AG09319 (cell line): ENCODE measurements around the gene SNRNP35.
"Not testable (repeated sequence)": the region's sequence is repeated elsewhere in the genome, so short reads cannot be mapped to it uniquely, and the experiment has no call there.

ENCODE experiments used
- DNase-seq: peaks from one replicate; pipeline ENCODE4 v3.0.0-alpha.2; 2010; ENCODE audit warnings: low read depth; ENCODE audit errors: extremely low read depth
- TF ChIP-seq, protein P1 (sequence below): IDR thresholded peaks from 2 replicates; pipeline ENCODE4 v1.5.1; 2011; ENCODE audit warnings: low read depth, mild to moderate bottlenecking, inconsistent platforms, low read length, moderate library complexity

The SNRNP35 gene

DNA sequence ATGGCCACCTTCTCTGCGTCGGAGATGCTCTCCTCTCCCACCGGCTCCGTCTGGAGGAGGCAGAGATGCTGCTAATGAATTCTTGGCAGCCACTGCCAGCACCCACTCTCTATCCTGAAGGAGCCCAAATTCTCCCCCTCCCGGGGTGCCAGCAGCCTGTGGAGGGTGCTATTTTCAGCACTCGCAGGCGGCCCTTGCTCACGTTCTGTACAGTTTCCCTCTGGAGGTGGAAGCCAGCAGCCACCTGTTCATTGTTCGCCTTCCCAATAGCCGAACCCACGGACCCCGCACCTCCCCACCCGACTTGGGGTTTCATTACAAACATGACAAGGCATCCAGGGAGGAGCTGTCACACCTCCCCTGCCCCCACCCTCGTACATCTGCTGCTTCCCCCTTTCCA lies 27.8 kb downstream of the SNRNP35 start:
- no peak for DNase-seq
- TF ChIP-seq, protein P1, sequence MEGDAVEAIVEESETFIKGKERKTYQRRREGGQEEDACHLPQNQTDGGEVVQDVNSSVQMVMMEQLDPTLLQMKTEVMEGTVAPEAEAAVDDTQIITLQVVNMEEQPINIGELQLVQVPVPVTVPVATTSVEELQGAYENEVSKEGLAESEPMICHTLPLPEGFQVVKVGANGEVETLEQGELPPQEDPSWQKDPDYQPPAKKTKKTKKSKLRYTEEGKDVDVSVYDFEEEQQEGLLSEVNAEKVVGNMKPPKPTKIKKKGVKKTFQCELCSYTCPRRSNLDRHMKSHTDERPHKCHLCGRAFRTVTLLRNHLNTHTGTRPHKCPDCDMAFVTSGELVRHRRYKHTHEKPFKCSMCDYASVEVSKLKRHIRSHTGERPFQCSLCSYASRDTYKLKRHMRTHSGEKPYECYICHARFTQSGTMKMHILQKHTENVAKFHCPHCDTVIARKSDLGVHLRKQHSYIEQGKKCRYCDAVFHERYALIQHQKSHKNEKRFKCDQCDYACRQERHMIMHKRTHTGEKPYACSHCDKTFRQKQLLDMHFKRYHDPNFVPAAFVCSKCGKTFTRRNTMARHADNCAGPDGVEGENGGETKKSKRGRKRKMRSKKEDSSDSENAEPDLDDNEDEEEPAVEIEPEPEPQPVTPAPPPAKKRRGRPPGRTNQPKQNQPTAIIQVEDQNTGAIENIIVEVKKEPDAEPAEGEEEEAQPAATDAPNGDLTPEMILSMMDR = no peak

DNA sequence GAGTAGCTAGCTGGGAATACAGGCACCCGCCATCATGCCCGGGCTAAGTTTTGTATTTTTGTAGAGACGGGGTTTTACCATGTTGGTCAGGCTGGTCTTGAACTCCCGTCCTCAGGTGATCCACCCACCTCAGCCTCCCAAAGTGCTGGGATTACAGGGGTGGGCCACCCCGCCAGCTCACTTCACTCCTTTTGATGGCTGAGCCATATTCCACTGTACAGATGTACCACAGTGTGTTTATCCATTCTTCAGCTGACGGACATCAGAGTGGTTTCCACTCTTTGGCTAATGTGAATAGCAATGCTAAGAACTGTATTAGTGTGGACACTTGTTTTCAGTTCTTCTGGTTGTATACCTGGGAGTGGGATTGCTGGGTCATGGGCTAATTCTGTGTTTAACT lies 29.5 kb downstream of the SNRNP35 start:
- TF ChIP-seq, protein P1 = no peak
- no peak for DNase-seq

DNA sequence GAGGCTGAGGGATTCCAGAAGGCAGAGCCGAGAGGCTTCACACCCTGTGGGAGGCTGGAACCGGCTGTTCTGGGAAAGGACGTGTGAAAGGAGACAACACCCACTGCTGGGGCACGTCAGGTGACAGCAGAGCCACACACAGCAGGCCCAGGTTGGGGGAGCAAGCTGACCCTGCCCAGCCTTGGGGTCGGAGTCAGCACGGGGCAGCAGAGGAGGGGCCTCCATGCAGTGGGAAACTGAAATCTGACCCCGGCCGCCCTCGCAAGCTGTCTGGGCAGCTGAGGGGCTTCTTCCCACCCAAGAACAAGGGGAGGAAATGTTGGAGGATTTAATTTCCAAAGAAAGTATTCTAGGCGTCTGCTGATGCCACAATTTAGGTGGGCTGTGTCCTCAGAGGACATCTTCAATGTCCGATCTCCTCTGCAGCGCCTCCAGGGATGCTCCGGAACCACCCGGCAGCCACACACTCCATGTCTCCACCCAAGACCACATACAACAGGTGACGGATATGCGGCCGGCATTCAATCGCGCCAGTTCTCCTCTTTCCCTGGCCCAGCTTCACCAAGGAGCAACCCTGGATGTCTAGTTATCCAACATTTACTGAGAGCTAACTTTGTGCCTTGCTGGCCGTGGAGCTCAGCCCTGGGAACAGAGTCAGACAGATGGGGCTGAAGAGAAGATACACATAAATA lies 30.7 kb downstream of the SNRNP35 start:
- TF ChIP-seq, protein P1 = no peak

DNA sequence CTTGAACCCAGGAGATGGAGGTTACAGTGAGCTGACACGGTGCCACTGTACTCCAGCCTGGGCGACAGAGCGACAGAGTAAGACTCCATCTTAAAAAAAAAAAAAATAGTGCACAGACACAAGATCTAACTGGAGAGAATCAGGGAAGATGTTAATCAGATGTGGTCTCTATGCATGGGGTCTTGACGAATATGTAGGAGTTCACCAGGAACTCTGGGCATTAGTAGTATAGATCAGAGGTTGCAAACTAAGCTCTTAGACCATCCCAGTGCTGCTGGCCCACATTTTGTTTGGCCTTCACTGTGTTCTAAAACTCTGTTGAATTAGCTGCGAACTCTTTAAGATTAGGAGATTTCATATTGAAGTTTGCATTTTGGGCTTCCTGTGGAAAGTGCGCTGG lies 31.6 kb downstream of the SNRNP35 start:
- no peak for DNase-seq
- TF ChIP-seq, protein P1 = no peak

More for the DNA sequence above, 30.7 kb downstream of the SNRNP35 start:
- no peak for DNase-seq

DNA sequence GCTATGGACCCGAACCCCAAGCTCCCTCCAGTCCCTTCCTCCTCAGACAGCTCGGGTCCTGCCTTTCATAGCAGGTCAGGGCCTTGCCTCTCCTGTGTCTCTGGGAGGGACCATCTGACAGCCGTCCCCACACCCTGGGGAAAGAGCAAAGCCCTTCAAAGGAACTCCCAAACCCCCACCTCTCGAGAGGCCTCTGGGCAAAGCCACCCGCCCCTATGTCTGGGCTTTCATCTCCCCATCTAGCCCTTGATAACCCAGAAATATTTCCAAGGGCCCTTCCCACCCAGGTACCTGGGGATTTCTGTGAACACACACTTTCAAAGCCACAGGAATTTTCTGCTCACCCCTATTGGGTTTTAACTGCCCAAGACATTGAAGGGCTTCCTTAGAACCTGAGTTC lies 32.1 kb downstream of the SNRNP35 start:
- TF ChIP-seq, protein P1 = no peak
- DNase-seq = no peak

DNA sequence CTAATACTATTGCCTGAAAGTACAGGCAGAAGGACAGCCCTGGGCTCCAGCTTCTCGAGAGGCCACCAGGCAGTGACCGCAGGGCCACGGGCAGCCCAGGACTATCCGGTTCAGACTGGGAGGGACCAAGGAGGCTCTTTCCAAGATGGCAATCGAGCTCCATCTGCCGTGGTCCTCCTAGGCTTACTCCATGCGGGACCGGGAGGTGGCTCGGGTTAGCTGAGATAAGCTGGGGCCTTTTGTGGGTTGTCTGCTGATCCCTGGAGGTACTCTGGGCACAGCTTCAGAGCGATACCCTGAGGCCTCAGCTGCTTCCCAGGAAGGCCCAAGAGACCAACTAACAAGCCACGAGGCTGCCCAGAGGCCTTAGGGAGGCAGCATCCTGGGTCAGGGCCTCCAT lies 33.1 kb downstream of the SNRNP35 start:
- TF ChIP-seq, protein P1 = no peak
- DNase-seq = no peak

DNA sequence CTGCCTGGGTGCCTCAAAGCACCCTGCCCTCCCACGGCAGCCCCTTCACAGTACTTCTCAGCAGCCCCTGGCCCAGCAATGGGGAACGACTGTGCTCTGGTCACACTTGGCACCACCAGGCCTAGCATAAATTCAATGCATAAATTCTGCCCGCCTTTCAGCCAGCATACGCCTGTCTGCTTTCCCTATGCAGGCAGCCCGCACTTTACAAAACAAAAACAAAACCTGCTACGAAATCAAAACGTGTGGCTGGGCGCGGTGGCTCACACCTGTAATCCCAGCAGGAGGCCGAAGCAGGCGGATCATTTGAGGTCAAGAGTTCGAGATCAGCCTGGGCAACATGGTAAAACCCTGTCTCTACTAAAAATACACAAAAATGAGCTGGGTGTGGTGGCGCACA lies 33.5 kb downstream of the SNRNP35 start:
- DNase-seq = no peak
- TF ChIP-seq, protein P1 = no peak

DNA sequence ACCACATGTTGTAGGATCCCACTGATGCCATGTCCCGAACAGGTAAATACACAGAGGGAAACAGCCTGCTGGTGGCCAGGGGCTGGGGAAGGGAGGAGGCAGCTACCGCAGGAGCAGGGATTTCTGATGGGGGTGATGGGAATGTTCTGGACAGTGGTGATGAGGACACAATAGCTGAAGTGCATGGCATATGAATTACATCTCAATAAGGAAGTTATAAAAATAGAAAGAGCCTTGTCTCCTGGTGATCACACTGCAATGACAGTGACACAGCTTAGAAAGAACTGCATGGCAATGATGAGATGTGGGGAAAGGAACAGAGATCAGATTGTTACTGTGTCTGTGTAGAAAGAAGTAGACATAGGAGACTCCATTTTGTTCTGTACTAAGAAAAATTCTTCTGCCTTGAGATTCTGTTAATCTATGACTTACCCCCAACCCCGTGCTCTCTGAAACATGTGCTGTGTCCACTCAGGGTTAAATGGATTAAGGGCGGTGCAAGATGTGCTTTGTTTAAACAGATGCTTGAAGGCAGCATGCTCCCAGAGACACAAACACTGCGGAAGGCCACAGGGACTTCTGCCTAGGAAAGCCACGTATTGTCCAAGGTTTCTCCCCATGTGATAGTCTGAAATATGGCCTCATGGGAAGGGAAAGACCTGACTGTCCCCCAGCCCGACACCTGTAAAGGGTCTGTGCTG lies 34.5 kb downstream of the SNRNP35 start:
- DNase-seq = not testable (repeated sequence)
